ENCODE results near the gene ASPSCR1.
"Not testable (repeated sequence)": the region's sequence is repeated elsewhere in the genome, so short reads cannot be mapped to it uniquely, and the experiment has no call there.

The ASPSCR1 gene

DNA sequence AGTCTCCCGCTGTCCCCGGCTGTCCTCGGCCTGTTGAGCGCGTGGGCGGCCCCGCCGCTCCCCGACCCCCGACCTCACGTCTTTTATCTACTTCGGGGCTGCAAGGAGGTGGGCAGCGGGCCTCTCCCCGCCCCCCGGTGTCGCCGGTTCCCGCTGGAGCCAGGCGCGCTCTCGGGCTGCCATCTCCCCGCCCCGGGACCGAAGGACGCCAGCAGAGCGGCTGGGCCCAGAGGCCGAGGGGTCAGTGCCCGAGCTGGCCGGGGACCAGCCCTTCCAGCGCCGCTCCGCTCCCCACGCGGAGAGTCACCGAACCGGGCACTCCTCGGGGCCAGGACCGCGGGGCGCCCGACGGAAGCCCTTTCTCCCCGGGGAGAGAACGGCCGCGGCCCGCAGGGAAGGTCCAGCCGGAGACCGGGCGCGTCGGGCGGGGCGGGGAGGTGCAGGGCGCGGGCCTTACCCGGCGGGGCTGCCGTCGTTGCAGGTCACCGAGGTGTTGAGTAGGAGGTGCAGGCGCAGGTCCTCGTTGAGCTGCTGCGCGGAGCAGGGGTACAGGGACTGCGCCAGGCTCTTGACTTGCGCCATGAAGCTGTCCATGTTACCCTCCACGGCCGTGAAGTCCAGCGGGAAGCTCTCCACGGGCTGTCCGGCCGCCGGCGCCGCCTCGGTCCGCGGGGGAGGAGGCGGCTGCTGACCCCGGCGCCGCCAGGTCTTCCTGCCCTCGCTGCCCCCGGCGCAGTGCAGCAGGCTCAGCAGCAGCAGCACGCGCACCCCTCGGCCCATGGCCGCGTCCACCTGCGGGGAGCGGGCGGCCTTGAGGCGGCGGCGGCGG, 17.1 kb upstream of the ASPSCR1 start:
- no peak for DNase-seq

DNA sequence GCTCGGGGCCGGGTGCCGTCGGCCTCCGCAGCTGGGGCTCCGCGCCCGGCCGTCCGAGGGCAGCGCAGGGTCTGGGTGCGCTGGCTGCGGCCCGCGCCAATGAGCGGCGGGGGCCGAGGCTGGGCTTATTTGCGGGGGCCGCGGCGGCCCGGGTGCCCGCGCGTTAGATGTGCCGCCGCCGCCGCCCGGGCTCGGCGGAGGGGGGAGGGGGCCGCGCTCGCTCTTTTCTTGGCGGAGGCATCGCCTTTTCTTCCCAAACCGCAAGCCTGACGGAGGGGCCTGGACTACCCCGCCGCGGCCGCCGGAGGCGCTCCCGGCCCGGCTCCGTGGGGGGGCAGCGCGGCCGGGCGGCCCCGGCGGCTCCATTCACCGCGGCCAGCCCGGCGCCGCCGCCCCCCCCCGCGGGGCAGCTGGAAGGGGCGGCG, 16.3 kb upstream of the ASPSCR1 start, which contains the start of gene NOTUM:
TSS of gene NOTUM (minus strand) at position 101 of the 425 bp plus-strand sequence. CDS start 278 bp downstream, outside the sequence.
- DNase-seq: no peak

DNA sequence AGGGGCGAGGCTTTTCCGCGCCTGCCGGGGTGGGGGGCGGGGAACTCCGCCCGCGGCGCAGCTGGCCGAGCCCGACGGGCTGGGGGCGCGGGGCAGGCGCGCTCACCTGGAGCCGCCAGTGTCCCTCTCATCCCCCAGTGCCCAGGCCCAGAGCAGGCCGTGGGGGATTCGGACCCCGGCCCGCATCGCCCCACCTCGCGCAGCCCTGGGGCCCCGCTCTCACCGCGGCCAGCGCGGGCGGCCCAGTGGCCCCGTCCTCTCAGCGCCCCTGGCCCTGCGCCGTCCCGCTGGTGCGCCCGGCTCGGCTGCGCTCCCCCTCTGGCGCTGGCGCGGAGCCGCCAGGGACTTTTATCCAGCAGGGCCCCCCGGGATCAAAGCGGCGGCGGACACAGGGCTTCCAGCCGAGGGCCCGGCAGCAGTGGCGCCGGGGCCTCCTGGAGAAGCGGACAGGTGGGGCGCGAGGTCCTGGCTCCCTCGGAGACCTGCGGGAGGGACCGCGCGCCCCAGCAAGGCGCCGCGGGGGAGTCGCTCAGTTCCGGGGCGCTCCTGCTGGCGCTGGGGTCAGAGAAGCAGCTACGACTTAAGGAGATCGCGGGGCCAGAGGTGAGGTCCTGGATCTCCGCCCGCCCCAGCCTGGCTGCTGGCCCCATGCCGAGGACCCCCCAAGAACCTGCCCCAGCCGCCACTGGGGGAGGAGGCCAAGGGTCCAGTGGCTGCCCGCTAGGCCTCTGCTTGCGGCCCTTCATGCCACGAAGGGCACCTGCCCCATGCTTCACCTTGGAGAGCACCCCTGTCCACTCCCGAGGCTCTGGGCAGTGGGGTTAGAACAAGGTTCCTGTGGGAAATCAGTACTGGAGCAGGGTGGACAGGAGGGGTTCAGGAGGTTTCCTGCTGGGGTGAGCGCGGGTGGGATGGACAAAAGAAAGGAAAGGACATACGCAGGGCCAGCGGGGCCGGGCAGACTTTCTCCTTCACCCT, 15.6 kb upstream of the ASPSCR1 start:
- no peak for DNase-seq

DNA sequence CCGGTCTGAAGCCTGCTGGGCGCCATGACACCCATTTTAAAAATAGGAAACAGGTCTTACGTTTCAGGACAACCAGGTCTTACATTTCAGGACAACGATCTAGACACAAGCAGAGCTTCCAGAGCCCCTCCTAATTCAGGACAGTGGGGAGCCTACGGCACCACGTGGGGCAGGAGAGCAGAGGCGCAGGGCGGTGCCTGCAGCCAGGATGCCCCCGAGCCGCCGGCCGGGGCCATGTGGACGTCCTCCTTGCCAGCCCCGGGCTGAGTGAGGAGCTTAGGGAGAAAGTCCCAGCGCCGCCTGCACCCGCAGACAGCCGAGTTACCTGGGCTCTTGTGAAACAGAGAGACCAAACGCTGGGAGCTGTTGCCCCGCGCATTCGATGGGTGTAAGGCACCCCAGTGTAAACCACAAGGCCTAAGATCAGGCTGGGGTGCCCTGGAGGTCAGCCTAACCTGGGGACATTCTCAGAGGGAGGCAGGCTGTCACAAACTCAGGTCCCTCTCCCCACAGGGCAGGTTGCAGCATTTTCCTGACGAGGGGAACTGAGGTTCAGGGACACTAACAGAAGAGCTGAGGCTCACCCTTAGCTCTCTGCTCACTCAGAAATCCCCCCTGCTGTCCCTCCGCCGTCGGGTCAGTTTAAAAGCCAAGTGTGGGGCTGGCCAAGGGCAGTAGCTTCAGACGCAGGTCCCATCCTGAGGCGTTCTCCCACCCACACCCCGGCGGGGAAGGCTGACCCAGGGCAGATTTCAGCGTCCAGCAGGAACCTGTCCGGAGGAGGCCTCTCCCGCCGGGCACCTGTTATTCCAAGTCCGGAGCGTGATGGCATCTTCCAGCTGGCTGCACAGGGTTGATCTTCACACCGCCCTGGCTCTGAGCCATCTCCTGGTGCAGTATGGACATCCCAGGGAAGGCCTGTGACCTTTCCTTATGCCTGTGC, 14.7 kb upstream of the ASPSCR1 start:
- no peak for DNase-seq

DNA sequence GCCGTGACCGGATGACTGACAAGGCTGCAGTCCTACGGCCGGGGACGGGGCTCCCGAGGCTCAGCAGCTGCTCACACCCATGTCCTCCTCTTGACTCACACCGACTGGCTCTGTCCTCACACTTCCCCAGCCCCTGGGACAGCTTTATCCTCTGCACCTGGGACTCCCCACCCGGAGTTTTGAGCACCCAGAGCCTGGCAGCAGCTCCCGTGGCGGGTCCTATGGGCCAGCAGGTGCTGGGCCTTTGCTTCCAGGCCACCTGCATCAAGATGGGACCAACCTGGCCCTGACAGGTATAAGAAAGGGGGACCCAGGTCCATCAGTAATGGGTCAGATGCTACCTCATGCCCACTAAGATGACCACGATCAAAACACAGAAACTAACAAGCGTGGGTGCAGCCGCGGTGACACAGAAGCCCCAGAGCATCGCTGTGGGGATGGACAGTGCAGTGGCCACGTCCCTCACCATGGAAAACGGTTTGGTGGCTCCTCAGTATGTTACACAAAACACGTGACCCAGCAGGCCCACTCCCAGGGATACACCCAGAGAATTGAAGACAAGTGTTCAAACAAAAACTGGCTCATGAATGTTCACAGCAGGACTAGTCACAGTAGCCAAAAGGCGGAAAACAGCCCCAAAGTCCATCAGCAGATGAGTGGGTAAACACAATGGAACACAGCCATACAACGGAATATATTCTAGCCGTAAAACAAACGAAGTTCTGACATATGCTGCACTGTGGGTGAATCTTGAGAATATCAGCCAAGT, 13.2 kb upstream of the ASPSCR1 start:
- DNase-seq: no peak

DNA sequence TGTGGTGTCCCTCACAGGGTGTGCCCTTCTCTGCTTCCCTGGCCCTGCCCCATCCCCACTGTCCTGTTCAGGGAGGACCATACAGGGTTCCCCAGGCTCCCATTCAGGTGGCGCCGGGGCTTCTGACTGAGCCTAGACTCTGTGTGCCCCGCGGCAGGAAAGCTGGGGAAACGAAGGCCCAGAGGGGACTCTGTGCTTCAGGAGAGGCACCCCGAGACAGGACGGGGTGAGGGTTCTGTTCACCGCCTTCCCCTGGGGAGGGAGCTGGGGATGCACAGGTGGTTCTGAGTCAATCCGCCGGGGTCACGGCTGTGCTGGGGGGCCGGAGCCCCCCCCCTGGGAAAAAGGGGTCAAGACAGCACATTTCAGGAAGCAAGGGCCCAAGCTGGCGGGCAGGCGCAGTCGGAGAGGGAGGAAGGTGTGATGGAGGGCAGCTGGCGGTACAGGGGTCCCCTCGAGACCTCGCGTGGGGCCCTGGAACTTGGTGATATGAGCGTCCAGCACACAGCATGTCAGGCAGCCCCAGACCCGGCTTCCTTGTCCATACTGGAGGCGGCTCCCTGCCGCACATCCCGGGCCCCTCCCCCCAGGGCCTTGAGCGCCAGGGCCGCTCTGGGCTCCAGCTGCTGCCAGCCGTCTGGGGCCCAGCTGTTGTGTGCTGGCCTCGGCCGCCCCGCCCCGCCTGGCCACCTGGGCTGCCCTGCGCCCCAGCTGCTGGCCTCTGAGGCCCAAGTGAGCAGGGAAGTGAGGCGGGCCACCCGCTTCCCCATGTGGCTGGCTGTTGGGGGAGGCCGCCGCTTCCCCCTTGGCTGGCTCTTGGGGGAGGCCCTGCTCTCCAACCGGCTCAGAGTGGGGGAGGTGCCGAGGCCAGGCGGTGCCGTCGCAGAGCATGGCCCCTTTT, 10.8 kb upstream of the ASPSCR1 start:
- DNase-seq: peak; percentile 84

DNA sequence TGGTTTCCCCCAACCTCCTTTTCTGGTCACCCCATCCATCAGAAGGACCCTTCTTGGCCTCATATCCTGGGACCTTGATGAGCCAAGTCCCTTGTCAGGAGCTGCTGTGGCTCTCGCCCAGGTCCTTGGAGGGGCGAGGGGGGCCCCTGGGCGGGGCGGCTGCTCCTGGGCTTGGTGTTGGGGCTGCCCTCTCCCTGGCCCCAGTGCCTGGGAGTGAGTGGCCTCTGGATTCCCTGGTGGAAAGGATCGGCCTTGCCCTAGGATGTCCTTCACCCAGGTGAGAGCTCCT, 10.2 kb upstream of the ASPSCR1 start:
- no peak for DNase-seq

DNA sequence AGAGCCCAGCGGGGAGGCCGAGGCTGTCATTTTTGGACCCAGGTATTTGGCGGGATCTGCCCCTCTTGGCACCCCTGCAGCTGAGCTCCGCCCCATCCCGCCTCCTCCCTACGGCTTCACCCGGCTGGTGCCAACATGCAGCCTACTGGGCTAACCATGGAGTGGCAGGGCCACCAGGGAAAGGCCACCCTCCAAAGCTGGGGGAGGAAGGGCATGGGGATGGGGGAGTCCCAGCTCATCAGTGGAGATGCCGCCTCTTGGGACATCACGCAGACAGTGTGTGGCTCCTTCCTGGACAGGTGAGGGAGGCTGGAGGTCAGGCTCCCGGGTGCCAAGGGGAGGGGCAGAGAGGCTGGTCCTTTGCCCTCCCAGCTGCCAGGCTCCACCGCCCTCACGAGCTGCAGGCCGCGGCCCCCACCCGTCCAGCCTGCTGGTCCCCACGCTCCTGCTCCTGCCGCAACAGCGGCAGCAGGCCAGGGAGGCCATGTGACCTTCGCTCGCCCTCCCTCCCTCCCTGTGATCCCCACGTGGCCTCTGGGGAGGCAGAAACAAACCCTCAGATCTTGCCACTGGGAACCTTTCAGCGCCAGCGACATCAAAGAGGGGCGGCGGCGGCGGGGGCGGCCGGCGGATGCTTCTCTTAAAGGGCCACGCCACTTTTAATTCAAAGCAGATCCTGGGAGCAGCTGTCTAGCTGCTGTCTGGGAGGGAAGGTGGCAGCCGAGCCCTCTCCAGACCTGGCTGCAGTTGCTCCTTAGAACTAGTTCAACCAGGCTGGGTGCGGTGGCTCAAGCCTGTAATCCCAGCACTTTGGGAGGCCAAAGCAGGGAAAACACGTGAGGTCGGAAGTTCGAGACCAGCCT, 9.7 kb upstream of the ASPSCR1 start:
- peak; percentile 90 for DNase-seq

DNA sequence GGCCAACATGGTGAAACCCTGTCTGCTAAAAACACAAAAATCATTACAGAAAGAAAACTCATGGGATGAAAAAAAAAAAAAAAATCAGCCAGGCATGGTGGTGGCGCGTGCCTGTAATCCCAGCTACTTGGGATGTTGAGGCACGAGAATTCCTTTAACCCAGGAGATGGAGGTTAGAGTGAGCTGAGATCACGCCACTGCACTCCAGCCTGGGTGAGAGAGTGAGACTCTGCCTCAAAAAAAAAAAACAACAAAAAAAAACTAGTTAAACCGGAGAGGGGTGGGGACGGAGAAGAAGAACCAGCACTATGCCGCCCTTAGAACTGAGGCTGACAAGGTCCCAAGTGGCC, 9.1 kb upstream of the ASPSCR1 start:
- DNase-seq: no peak

DNA sequence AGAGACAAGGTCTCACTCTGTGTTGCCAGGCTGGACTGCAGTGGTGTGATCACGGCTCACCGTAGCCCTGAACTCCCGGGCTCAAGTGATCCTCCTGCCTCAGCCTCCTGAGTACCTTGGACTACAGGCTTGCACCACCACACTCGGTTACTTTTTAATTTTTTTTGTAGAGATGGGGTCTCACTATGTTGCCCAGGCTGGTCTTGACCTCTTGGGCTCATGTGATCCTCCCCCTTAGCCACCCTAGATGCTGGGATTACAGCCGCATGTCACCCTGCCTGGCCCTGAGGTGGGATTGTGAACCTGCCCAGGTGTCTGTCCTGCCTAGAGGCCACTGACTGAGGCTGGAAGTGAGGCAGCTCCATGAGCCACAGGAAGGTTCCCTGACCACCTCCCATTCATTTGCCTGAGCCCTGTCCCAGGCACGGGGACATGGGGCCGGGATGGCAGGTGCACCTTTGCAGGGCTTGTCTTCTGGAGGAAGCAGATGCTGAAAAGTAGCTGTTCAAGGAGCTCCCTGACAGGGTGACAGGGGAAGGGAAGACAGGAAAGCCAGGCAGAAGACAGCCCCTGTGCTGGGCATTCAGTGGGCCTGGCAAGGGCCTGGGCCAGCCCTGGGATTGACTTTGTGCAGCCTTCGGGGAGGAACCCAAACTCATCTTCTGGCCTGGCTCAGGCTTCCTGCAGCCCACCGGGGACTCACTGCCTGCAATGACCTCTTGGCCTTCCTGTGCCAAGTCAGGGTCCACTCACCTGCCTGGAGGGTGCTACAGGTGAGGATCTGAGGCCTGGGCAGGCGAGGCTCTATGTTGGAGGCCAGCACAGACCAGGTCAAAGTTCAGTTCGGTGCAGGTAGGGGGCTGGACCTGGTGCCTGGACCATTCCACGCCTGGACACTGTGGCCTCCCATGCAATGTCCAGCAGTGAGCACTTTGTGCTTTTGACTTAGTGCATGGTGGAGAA, 8.3 kb upstream of the ASPSCR1 start:
- DNase-seq: no peak

DNA sequence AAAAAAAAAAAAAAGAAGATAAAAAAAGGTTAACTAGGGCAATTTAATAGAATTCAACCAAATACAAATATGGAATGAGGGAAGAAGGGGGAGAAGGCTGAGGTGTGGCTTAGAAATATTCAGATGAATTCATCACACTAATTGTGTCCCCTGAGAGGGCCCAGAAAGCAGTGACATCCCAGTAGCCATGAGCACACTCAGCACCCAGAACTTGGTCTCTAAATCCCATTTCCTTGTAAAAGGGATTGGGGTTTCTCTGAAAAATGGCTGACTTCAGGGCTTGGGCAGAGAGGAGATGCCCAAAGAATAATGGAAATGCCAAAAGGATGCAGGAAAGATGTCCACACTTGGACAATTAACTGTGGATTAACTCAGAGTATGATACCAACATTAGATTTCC, 4.0 kb upstream of the ASPSCR1 start:
- no peak for DNase-seq

DNA sequence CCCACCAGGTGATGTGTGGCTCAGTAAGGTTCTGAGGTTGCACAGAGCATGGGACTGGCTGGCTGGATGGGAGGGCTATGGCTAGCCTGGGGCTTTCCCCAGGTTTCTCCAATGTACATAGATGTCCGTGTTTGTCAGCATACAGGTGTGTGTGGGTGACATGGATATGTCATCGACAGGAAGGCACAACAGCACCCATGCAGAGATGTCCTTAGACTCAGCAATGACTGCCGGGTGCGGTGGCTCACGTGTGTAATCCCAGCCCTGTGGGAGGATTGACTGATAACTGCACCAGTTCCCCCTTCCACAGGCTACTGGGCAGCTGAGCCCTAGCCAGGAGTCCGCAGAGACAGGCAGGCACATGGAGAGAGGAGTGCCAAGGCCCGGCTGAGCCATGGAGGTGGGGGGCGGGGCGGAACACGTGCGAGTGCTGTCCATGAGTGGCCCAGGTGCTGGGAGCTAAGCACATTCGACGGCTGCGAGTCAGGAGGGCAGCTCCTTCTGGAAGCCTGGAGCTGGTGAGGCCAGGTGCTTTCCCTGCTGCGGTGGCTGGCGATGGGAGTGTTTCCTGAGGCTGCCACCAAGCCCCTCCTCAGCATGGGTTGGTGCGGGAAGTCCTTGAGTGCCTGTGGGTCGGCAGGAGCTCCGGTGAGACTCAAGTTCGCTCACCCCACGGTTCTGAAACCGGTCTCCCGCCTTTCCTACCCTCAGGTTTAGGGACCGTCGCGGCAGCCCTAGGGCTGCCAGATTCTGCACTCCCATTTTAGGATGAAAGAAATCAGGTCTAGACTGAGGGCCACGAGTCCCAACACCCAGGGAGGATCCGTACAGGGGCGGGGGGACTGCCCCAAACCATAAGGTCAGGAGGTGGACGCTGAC, 858 bp upstream of the ASPSCR1 start:
- DNase-seq: no peak

DNA sequence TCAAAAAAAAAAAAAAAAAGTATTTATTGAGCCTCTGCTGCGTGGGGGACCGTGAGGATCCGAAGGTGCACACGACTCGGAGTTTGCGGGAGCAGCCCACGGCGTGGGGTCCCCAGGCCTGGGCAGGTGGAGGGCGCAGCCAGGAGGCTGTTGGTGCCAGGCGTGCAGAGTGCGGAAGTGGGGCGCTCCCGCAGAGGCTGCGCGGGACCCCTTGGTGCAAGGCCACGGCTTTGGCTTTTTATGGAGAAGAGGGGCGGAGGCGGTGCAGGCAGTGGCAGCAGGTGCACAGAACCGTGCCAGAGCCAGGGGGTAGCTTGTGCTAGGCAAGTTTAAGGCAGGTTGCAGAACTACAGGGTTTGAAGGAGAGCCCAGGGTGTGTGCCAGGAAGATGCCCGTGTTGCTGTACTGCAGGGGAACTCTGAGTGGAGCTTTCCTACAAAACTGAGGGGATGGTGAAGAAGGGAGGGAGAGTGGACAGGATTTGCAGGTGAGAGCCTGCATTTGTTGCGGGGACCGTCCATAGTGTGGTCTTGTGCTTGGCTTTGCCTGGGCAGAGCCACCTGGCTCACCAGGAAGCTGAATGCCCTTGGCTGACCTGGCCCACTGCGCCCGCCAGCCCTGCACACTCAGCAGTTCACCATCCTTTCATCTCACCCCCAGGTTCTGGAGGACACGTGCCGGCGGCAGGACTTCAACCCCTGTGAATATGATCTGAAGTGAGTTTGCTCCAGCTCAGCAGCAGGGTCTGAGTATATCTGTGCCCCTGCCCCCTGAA, 1.3 kb downstream of the ASPSCR1 start:
- no peak for DNase-seq

DNA sequence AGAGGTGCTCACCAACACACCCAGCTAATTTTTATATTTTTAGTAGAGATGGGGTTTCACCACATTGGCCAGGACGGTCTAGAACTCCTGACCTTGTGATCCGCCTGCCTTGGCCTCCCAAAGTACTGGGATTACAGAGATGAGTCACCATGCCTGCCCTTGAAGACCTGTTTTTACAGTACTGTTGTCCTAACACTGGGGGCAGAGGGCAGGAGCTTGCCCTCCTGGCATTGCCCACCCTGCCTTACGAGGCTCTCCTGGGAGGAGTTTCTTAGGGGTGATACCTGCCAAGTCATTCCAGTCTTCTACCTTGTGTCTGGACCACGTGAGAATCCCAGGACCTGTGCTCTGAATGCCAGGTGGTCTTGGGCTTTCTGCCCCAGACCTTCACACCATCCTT, 2.7 kb downstream of the ASPSCR1 start:
- no peak for DNase-seq

DNA sequence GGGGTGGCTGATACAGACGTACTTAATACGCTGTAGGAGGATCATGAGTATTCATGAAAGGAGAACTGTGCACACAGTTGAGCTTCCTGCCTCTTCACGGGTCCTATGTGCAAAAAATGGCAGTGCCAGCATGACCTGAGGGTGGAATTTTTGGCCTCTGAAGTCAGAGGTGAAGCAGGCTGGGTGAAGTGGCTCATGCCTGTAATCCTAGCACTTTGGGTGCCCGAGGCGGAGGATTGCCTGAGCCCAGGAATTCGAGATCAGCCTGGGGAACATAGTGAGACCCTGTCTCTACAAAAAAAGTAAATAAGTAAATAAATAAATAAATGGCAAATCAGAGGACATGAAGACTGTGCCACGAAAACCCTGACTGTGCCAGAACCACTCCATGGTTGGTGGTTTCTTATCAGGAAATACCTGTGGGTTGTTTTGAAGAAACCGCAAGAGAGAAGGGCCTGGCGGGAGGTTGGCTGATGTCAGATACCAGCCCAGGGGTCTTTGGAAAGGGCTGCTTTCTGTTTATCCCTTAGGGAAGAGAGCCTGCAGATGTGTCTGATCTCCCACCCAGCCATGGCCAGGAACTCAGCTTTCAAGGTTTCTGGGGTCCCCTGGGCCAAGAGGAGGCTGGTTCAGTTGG, 3.4 kb downstream of the ASPSCR1 start:
- DNase-seq: no peak

DNA sequence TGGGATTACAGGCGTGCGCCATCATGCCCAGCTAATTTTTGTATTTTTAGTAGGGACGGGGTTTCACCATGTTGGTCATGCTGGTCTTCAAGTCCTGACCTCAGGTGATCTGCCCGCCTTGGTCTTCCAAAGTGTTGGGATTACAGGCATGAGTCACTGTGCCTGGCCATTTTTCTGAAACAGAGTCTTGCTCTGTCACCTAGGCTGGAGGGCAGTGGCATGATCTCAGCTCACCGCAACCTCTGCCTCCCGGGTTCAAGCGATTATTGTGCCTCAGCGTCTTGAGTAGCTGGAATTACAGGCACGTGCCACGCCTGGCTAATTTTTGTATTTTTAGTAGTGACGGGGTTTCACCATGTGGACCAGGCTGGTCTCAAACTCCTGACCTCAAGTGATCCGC, 4.1 kb downstream of the ASPSCR1 start:
- not testable (repeated sequence) for DNase-seq
